ENCODE measurements around the gene CDADC1.
A peak's percentile ranks its signal among the peaks of the same experiment; 100 is the strongest.

CDADC1 gene

DNA sequence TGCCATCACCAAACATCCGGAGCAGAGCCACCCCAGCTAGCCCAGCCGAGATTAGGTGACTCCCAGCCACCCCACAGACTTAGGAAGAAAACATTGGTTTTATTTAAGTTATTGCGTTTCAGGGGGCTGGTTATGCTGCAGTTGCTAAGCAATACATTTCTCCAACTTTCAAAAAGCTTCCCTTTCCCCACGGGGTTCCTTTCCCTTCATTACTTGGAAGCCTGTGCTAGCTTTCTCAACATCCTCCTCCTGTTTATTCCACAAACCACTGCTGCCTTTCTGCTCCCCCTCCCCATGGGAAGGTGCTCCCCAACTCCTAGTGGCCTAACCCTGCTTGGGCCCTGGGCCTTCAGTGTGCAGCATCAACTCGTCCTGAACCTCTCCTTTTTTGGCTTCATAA lies 52.6 kb downstream of the CDADC1 start:
- no peaks in the 10 kb centered on the region for H3K79me2 ChIP-seq (ENCODE audit: control insufficient read depth, low read length)
- peaks cover 15% of the 10 kb centered on the region for H3K4me1 ChIP-seq (ENCODE audit: control insufficient read depth, low read length)
- no peaks in the 10 kb centered on the region for H4K20me1 ChIP-seq (ENCODE audit: control insufficient read depth, insufficient read depth, low read depth, low read length)

DNA sequence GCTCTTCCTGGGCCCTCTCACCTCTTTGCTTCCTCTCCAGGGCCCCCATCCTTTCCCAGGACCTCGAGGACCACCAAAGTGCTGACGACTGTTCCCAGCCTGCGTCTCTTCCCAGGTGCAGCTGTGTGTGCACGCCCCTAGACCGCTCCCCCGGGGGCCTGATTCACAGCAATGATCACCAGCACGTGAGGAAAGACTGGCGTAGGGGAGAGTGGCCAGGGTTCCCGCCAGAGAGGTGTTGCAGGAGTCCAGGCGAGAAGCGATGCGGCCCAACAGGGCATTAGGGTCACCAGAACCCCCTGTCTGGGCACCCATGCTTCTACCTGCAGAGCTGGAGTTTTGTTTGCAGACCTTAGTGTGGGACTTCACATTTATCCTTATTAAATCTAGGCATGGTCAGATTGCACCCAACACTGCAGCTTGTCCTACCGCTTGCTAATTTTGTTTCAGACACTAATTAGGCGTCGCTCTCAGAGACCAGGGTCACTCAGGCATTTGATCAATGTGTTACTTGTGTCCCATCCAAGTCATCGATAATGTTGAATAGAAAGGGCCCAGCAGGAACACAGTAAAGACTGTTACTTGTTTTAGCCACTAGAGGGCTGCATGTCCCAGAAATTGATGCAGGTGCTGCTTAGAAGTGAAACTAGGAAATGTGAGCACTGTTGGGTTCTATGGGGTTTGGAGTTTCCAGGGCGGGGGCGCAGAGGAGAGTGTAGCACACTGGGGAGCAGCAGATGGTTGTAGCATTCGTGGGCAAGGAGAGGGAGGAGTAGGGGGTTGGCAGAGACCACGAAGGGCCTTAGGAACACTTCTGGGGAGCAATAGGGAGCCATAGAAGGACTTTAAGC lies 53.2 kb downstream of the CDADC1 start:
- Histone ChIP-seq H3K4me2 (ENCODE audit: low read length) (peak overlapping the region; percentile 61), H3K4me3 (ENCODE audit: low read length) (peak overlapping the region; percentile 43), H3K27ac (ENCODE audit: low read depth, low read length) (no peak overlapping the region), H3F3A (ENCODE audit: control insufficient read depth, insufficient read depth) (no peaks in the 10 kb centered on the region; the same call in 1 of the 2 replicates), H3K27me3 (ENCODE audit: control insufficient read depth, low read length) (no peaks in the 10 kb centered on the region), H3K9me2 (replicated peaks; ENCODE audit: control insufficient read depth, low read length) (no peaks in the 10 kb centered on the region), H4K20me1 (ENCODE audit: control insufficient read depth, insufficient read depth, low read depth, low read length) (no peaks in the 10 kb centered on the region), H3K36me3 (ENCODE audit: control insufficient read depth, low read length) (no peaks in the 10 kb centered on the region), H3K4me1 (ENCODE audit: control insufficient read depth, low read length) (peaks cover 22% of the 10 kb centered on the region), H3K79me2 (ENCODE audit: control insufficient read depth, low read length) (no peaks in the 10 kb centered on the region), H3K9me3 (ENCODE audit: control insufficient read depth, insufficient read depth, low read length) (no peaks in the 10 kb centered on the region)
- TF ChIP-seq, protein P1, sequence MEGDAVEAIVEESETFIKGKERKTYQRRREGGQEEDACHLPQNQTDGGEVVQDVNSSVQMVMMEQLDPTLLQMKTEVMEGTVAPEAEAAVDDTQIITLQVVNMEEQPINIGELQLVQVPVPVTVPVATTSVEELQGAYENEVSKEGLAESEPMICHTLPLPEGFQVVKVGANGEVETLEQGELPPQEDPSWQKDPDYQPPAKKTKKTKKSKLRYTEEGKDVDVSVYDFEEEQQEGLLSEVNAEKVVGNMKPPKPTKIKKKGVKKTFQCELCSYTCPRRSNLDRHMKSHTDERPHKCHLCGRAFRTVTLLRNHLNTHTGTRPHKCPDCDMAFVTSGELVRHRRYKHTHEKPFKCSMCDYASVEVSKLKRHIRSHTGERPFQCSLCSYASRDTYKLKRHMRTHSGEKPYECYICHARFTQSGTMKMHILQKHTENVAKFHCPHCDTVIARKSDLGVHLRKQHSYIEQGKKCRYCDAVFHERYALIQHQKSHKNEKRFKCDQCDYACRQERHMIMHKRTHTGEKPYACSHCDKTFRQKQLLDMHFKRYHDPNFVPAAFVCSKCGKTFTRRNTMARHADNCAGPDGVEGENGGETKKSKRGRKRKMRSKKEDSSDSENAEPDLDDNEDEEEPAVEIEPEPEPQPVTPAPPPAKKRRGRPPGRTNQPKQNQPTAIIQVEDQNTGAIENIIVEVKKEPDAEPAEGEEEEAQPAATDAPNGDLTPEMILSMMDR (IDR thresholded peaks at IDR 0.05; ENCODE audit: low read depth, low read length, poor library complexity, severe bottlenecking): peak; percentile 94
- no peak for TF ChIP-seq EZH2phosphoT487 (IDR thresholded peaks at IDR 0.05; ENCODE audit: borderline replicate concordance, low read length)

More for the DNA sequence above, 52.6 kb downstream of the CDADC1 start:
- no peak overlapping the region for H3K4me3 ChIP-seq (ENCODE audit: low read length)
- no peaks in the 10 kb centered on the region; the same call in 1 of the 2 replicates for H3F3A ChIP-seq (ENCODE audit: control insufficient read depth, insufficient read depth)
- H3K9me2 ChIP-seq (replicated peaks; ENCODE audit: control insufficient read depth, low read length): no peaks in the 10 kb centered on the region
- H3K36me3 ChIP-seq (ENCODE audit: control insufficient read depth, low read length): no peaks in the 10 kb centered on the region
- no peak overlapping the region for H3K27ac ChIP-seq (ENCODE audit: low read depth, low read length)
- H3K4me2 ChIP-seq (ENCODE audit: low read length): no peak overlapping the region
- TF ChIP-seq EZH2phosphoT487 (IDR thresholded peaks at IDR 0.05; ENCODE audit: borderline replicate concordance, low read length): no peak
- TF ChIP-seq, protein P1 (IDR thresholded peaks at IDR 0.05; ENCODE audit: low read depth, low read length, poor library complexity, severe bottlenecking): no peak
- no peaks in the 10 kb centered on the region for H3K9me3 ChIP-seq (ENCODE audit: control insufficient read depth, insufficient read depth, low read length)
- H3K27me3 ChIP-seq (ENCODE audit: control insufficient read depth, low read length): no peaks in the 10 kb centered on the region

DNA sequence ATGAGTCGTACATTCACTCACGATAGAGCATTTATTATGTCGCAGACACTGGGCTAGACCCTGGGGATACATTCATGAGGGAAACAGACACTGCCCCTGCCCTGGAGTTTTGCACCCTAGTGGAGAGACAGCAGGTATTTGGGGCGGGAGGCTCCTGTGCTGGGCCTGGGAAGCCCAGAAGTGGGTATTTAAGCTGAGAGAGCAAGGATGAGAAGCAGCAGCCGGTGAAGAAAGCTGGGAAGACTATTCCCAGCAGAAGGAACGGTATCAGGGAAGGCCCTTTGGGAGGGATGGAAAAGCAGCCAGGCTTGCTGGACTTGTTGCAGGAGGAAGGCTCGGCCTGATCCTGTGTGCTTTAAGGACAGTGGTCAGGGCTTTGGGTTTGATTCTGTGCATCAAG lies 54.5 kb downstream of the CDADC1 start:
- Histone ChIP-seq H3K27me3 (ENCODE audit: control insufficient read depth, low read length) (no peaks in the 10 kb centered on the region), H3K4me1 (ENCODE audit: control insufficient read depth, low read length) (peaks cover 27% of the 10 kb centered on the region), H3F3A (ENCODE audit: control insufficient read depth, insufficient read depth) (no peaks in the 10 kb centered on the region; the same call in 1 of the 2 replicates), H3K27ac (ENCODE audit: low read depth, low read length) (no peak overlapping the region), H3K4me2 (ENCODE audit: low read length) (no peak overlapping the region), H4K20me1 (ENCODE audit: control insufficient read depth, insufficient read depth, low read depth, low read length) (no peaks in the 10 kb centered on the region), H3K9me3 (ENCODE audit: control insufficient read depth, insufficient read depth, low read length) (no peaks in the 10 kb centered on the region), H3K9me2 (replicated peaks; ENCODE audit: control insufficient read depth, low read length) (no peaks in the 10 kb centered on the region), H3K36me3 (ENCODE audit: control insufficient read depth, low read length) (no peaks in the 10 kb centered on the region), H3K79me2 (ENCODE audit: control insufficient read depth, low read length) (no peaks in the 10 kb centered on the region), H3K4me3 (ENCODE audit: low read length) (no peak overlapping the region)
- TF ChIP-seq EZH2phosphoT487 (IDR thresholded peaks at IDR 0.05; ENCODE audit: borderline replicate concordance, low read length): no peak
- TF ChIP-seq, protein P1 (IDR thresholded peaks at IDR 0.05; ENCODE audit: low read depth, low read length, poor library complexity, severe bottlenecking): no peak

Measured in DOHH2 (cell line).